Keratinocyte (primary cell): Measurements from ENCODE around the gene ABR. TPM values are rescaled to one million over a fixed set of nuclear protein-coding genes. Genes with fewer than 3 reads are reported as not detected.

ENCODE experiments used
- DNase-seq: peaks from one replicate; pipeline ENCODE4 v3.0.0-alpha.2; 2011; ENCODE audit warnings: low read depth, missing footprints, low spot score
- FAIRE-seq: peaks from 2 replicates; lab custom pipeline; 2011; peaks lifted over from hg19 to GRCh38; lab: Jason Lieb, UNC
- H2AFZ ChIP-seq: 2 replicates; pipeline ENCODE4 v1.6.0; 2012; ENCODE audit warnings: low read length, control low read depth, inconsistent platforms; ENCODE audit not compliant: control insufficient read depth
- H3K27ac ChIP-seq: 2 replicates; pipeline ENCODE4 v1.5.1; 2011; ENCODE audit warnings: low read length; ENCODE audit not compliant: control insufficient read depth, insufficient read depth
- H3K27me3 ChIP-seq: 3 replicates; pipeline ENCODE4 v1.6.0; 2011; ENCODE audit warnings: low read length; ENCODE audit not compliant: control insufficient read depth, insufficient read depth; ENCODE audit errors: extremely low read depth
- H3K36me3 ChIP-seq, 2 experiments: 2 replicates in 1 of 2; 3 replicates in 1 of 2; pipeline ENCODE4 v1.5.1; 2011; ENCODE audit warnings: low read length in 2 of 2, mild to moderate bottlenecking in 1 of 2; ENCODE audit not compliant: control insufficient read depth in 2 of 2, insufficient read depth in 2 of 2; ENCODE audit errors: extremely low read depth in 1 of 2
- H3K4me1 ChIP-seq: 3 replicates; pipeline ENCODE4 v1.5.1; 2011; ENCODE audit warnings: low read length; ENCODE audit not compliant: control insufficient read depth, insufficient read depth; ENCODE audit errors: extremely low read depth
- H3K4me2 ChIP-seq: 3 replicates; pipeline ENCODE4 v1.6.0; 2011; ENCODE audit warnings: low read depth, low read length; ENCODE audit not compliant: control insufficient read depth, insufficient read depth; ENCODE audit errors: extremely low read depth
- H3K4me3 ChIP-seq, 3 experiments: fragments of 200-600 bp in 1 of 3; sonication (generic) in 1 of 3; 2 replicates in 2 of 3; 3 replicates in 1 of 3; pipeline ENCODE4 v1.5.1; 2011 to 2016; ENCODE audit warnings: low read length in 3 of 3, mild to moderate bottlenecking in 3 of 3, control low read depth in 2 of 3, inconsistent platforms in 1 of 3, low read depth in 1 of 3, mixed read lengths in 1 of 3, mixed run types in 1 of 3, moderate library complexity in 1 of 3; ENCODE audit not compliant: control insufficient read depth in 2 of 3, insufficient read depth in 2 of 3; ENCODE audit errors: extremely low read depth in 1 of 3
- H3K79me2 ChIP-seq: 2 replicates; pipeline ENCODE4 v1.6.0; 2012; ENCODE audit warnings: low read length; ENCODE audit not compliant: control insufficient read depth, insufficient read depth
- H3K9ac ChIP-seq: 3 replicates; pipeline ENCODE4 v1.6.0; 2011; ENCODE audit warnings: low read length; ENCODE audit not compliant: control insufficient read depth, insufficient read depth; ENCODE audit errors: extremely low read depth
- H3K9me1 ChIP-seq: 3 replicates; pipeline ENCODE4 v1.6.0; 2011; ENCODE audit warnings: low read length; ENCODE audit not compliant: control insufficient read depth, insufficient read depth; ENCODE audit errors: extremely low read depth
- H3K9me3 ChIP-seq: 2 replicates; pipeline ENCODE4 v1.5.1; 2012; ENCODE audit warnings: low read depth, low read length; ENCODE audit not compliant: control insufficient read depth
- H4K20me1 ChIP-seq: 3 replicates; pipeline ENCODE4 v1.6.0; 2011; ENCODE audit warnings: low read length; ENCODE audit not compliant: control insufficient read depth, insufficient read depth; ENCODE audit errors: extremely low read depth
- EZH2 ChIP-seq: IDR thresholded peaks from one replicate; pipeline ENCODE4 v1.6.1; 2012; ENCODE audit warnings: inconsistent platforms, mild to moderate bottlenecking, low read length, moderate library complexity
- dilution Hi-C: fragments of 300-500 bp; cut with MboI; formaldehyde crosslinking; loops from one replicate; pipeline ENCODE4 v1.7.0; 2020; ENCODE audit warnings: low sequenced_read_pairs; ENCODE audit not compliant: extremely low pct_ligation_motif_present
- polyA plus RNA-seq, 5 experiments: library from polyadenylated mRNA; depleted of rRNA in 3 of 5; stranded (reverse) in 3 of 5; stranded (forward) in 1 of 5; unstranded in 1 of 5; fragments of >200 nt; gene quantifications; 1 replicate in 1 of 5; 2 replicates in 3 of 5; 3 replicates in 1 of 5; pipeline versions ENCODE4 v1.2.1 to v1.2.3, GENCODE V29; 2011 to 2012; ENCODE audit warnings: missing spikeins in 2 of 5, low read depth in 1 of 5, low replicate concordance in 1 of 5
- TF ChIP-seq, protein P1 (sequence below), 3 experiments: IDR thresholded peaks in 1 of 3; conservative IDR thresholded peaks in 1 of 3; optimal IDR thresholded peaks in 1 of 3; 2 replicates in 2 of 3; 3 replicates in 1 of 3; pipeline versions ENCODE3 to v1.5.1; 2011; ENCODE audit warnings: low read length in 3 of 3, mild to moderate bottlenecking in 3 of 3, moderate library complexity in 2 of 3, control low read depth in 1 of 3, inconsistent platforms in 1 of 3; ENCODE audit not compliant: insufficient read depth in 2 of 3; ENCODE audit errors: extremely low read depth in 1 of 3

The ABR gene
- polyA plus RNA-seq, 1 donor (not counting 4 experiments of a cell fraction or from before 2014, with no cell fraction given) = 17.3 TPM

DNA sequence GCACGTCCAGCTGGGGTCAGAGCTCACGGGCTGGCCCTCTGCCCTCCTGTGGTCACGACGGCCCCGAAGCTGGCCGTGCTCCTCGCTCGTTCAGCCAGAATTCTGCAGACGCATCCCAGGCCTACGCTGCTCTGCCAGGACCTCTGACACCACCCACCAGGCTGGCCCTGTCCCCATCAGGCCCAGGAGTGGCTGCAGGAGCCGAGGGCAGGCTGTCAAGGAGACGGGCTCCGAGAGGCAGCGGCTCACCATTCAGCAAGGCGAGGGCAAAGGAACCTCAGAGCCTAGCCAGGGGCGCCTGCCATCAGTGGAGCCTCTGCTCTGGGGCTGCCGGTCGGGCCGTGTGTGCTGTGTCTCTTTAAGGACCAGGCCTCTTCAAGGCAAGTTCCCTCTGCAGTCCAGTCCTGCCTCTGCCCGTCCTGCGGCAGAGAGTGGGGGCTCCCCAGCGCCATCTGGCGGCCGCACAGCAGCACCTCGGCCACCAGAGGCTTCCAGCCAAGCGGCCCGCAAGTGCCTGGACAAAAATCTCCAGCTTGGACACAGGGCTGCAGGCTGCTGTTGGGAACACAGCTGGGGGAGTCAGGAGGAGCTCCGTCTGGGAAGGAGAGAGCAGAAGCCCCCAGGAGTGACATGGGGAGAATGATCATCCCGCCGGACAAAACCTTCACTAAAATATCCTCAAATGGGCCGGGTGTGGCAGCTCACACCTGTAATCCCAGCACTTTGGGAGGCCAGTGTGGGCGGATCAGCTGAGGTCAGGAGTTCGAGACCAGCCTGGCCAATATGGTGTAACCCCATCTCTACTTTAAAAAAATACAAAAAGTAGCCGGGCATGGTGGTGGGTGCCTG is 7.4 kb upstream of the ABR start:
- no peaks in the 10 kb centered on the region for H3K9me1 ChIP-seq
- no peaks in the 10 kb centered on the region for H3K36me3 ChIP-seq
- H3K9me3 ChIP-seq = no peaks in the 10 kb centered on the region
- H3K4me2 ChIP-seq = no peak overlapping the region
- H3K4me1 ChIP-seq = peaks cover 14% of the 10 kb centered on the region
- FAIRE-seq = peak; percentile 84
- H3K9ac ChIP-seq = no peak overlapping the region
- H3K27me3 ChIP-seq = peaks cover 28% of the 10 kb centered on the region
- H3K4me3 ChIP-seq = no peak overlapping the region
- no peak overlapping the region for H3K27ac ChIP-seq
- H4K20me1 ChIP-seq = no peaks in the 10 kb centered on the region
- TF ChIP-seq, protein P1, sequence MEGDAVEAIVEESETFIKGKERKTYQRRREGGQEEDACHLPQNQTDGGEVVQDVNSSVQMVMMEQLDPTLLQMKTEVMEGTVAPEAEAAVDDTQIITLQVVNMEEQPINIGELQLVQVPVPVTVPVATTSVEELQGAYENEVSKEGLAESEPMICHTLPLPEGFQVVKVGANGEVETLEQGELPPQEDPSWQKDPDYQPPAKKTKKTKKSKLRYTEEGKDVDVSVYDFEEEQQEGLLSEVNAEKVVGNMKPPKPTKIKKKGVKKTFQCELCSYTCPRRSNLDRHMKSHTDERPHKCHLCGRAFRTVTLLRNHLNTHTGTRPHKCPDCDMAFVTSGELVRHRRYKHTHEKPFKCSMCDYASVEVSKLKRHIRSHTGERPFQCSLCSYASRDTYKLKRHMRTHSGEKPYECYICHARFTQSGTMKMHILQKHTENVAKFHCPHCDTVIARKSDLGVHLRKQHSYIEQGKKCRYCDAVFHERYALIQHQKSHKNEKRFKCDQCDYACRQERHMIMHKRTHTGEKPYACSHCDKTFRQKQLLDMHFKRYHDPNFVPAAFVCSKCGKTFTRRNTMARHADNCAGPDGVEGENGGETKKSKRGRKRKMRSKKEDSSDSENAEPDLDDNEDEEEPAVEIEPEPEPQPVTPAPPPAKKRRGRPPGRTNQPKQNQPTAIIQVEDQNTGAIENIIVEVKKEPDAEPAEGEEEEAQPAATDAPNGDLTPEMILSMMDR (optimal IDR thresholded peaks at IDR 0.05 in 1 of 3, IDR thresholded peaks at IDR 0.05 in 1 of 3, conservative IDR thresholded peaks at IDR 0.05 in 1 of 3; ENCODE audit: extremely low read depth in 1 of 3, insufficient read depth in 2 of 3, low read length in 3 of 3) = peak; percentile 92 to 100 (median 92)
- no peak for TF ChIP-seq EZH2
- DNase-seq = peak; percentile 44
- dilution Hi-C loops = no loop called here
- H3K79me2 ChIP-seq = no peaks in the 10 kb centered on the region
- H2AFZ ChIP-seq = no peak overlapping the region

DNA sequence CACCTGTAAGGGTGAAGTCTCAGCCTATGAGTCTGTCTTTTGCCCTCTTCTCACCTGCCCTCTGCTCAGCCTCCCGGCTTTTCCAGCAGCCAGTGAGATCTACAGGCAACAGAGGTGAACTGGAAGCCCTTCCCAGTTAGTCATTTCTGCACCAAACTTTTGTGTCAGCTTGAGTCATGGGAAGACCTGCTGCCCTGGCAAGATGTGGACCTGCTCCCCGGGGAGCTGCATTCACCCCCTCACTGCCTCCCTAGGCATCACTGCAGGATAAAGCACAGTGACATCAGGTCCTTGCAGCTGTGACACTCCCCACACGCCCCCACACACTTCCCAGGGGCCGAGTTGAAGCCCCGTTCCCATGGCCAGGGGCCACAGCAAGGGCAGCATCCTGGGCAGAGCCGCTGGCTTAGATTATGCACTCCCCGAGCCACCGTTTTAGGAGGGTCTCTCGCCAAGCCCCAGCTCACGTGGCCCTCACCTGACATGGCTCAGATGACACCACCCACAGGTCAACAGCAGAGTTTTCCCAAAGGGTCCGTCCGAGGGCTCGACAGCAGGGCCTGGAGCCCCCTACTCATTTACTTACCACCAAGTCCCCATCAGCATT is 6.5 kb upstream of the ABR start:
- DNase-seq = peak; percentile 41
- Histone ChIP-seq H2AFZ (no peak overlapping the region), H4K20me1 (no peaks in the 10 kb centered on the region), H3K36me3 (no peaks in the 10 kb centered on the region), H3K79me2 (no peaks in the 10 kb centered on the region), H3K9me3 (no peaks in the 10 kb centered on the region), H3K4me2 (no peak overlapping the region), H3K4me3 (no peak overlapping the region), H3K27me3 (peaks cover 36% of the 10 kb centered on the region), H3K27ac (no peak overlapping the region), H3K4me1 (peaks cover 14% of the 10 kb centered on the region), H3K9me1 (no peaks in the 10 kb centered on the region), H3K9ac (no peak overlapping the region)
- FAIRE-seq = peak; percentile 78
- dilution Hi-C loops = no loop called here
- TF ChIP-seq, protein P1 (optimal IDR thresholded peaks at IDR 0.05 in 1 of 3, IDR thresholded peaks at IDR 0.05 in 1 of 3, conservative IDR thresholded peaks at IDR 0.05 in 1 of 3; ENCODE audit: extremely low read depth in 1 of 3, insufficient read depth in 2 of 3, low read length in 3 of 3) = no peak
- no peak for TF ChIP-seq EZH2
